ENCODE results near the gene TICAM1. TPM values are rescaled to one million over a fixed set of nuclear protein-coding genes. Genes with fewer than 3 reads are reported as not detected.

The TICAM1 gene
- total and polyA plus RNA-seq, 2 of the 13 experiments (the other 11 are each of a cell fraction or from before 2014, with no cell fraction given) = 0.33 to 0.95 TPM

- TF ChIP-seq ZNF280D (CRISPR knock-in tag; IDR thresholded peaks at IDR 0.05) = no peak
- TF ChIP-seq KLF15 (CRISPR knock-in tag; IDR thresholded peaks at IDR 0.05; ENCODE audit: borderline replicate concordance) = no peak
- no peak for TF ChIP-seq HHEX (CRISPR knock-in tag; IDR thresholded peaks at IDR 0.05)
- TF ChIP-seq ZNF350 (CRISPR knock-in tag; IDR thresholded peaks at IDR 0.05; ENCODE audit: borderline replicate concordance, low read depth) = no peak
- no peak for TF ChIP-seq ZNF773 (CRISPR knock-in tag; IDR thresholded peaks at IDR 0.05; ENCODE audit: borderline replicate concordance)
- TF ChIP-seq NFE2L1 (CRISPR knock-in tag; IDR thresholded peaks at IDR 0.05; ENCODE audit: borderline replicate concordance) = no peak
- no peak for TF ChIP-seq MYNN (CRISPR knock-in tag; IDR thresholded peaks at IDR 0.05; ENCODE audit: low read depth)
- TF ChIP-seq ZBTB43 (CRISPR knock-in tag; conservative IDR thresholded peaks at IDR 0.05) = no peak
- no peak for TF ChIP-seq ZFP36L2 (CRISPR knock-in tag; IDR thresholded peaks at IDR 0.05)
- TF ChIP-seq TFE3 (CRISPR knock-in tag; IDR thresholded peaks at IDR 0.05) = no peak
- TF ChIP-seq GPBP1L1 (CRISPR knock-in tag; IDR thresholded peaks at IDR 0.05) = no peak
- peak; percentile 67; the same call in 1 of the 2 replicates for TF ChIP-seq ZNF839 (CRISPR knock-in tag; IDR thresholded peaks at IDR 0.05; ENCODE audit: borderline replicate concordance)
- no peak for TF ChIP-seq ZFP36 (IDR thresholded peaks at IDR 0.05; ENCODE audit: borderline replicate concordance, low read depth, low read length, partially characterized antibody)
- no peak for TF ChIP-seq NONO (IDR thresholded peaks at IDR 0.05)
- no peak for TF ChIP-seq NONO (CRISPR knock-in tag; conservative IDR thresholded peaks at IDR 0.05)
- TF ChIP-seq RARG (CRISPR knock-in tag; IDR thresholded peaks at IDR 0.05; ENCODE audit: low read depth) = no peak
- no peak for TF ChIP-seq GLMP (CRISPR knock-in tag; IDR thresholded peaks at IDR 0.05; ENCODE audit: borderline replicate concordance)
- TF ChIP-seq ESRRA (CRISPR knock-in tag; IDR thresholded peaks at IDR 0.05; ENCODE audit: low read depth) = peak; percentile 75
- peak; percentile 50; the same call in 1 of the 2 replicates for TF ChIP-seq RXRB (CRISPR knock-in tag; IDR thresholded peaks at IDR 0.05; ENCODE audit: borderline replicate concordance)
- TF ChIP-seq FIP1L1 (IDR thresholded peaks at IDR 0.05; ENCODE audit: borderline replicate concordance, insufficient read depth, low read depth, low read length) = no peak
Observed at GRCh38 chr19:4851551-4852290, 20.2 kb upstream of the TICAM1 start (continued).

Measured in HepG2 (cell line).